Renal cortex interstitium (tissue), 11 donors: ENCODE data around the gene COL4A6. TPM values are rescaled to one million over a fixed set of nuclear protein-coding genes. Genes with fewer than 3 reads are reported as not detected.

Source experiments
- DNase-seq, 11 donors: peaks; one replicate each; pipeline ENCODE4 v3.0.0-alpha.2; 2013; ENCODE audit warnings: low read depth in 9 of 11, low spot score in 4 of 11; ENCODE audit errors: extremely low read depth in 1 of 11
- polyA plus RNA-seq, 3 donors: library from polyadenylated mRNA; unstranded; fragments of 120-200 nt; gene quantifications; one replicate each; pipeline ENCODE4 v1.2.1, GENCODE V29; 2013; ENCODE audit not compliant: insufficient read length in 3 of 3

The COL4A6 gene
- polyA plus RNA-seq, 3 donors: 14.1 to 17.8 (median 14.2) TPM

DNA sequence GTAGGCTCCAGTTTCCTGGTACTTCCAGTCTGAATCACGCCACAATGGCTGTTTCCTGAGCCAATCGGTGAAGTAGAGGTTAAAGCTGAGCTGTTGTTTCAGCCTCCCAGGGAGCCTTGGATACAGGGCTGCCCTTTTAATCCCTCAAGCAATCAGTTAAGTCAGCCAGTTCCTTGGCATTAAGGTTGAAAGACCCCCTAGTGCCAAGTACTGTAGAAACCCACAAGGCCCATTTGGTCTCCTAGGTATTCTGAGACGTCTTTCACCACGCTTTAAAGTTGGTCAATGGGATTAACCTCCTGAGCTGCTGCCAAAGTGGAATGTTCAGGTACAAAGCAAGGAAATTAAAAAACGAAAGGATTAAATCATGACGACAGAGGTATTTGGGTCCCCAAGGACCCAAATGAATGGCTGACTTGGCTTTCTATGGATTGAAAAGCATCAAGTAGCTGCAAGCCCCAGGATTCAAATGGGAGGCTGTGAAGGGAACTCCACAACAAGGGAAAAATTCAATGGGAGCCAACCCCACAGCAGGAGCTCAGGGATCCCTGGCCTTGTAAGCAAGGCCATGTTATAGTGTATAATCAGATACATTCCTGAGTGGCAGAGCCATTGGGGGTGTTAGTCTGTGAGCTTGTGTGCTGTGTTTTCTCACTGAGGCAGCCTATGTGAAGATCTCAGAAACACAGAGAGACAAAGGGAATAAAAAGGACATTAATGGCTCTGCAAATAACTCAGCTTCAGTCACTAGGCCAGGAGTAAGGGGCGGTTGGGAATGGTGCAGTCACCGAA is 260.7 kb downstream of the COL4A6 start:
- DNase-seq: no peak

DNA sequence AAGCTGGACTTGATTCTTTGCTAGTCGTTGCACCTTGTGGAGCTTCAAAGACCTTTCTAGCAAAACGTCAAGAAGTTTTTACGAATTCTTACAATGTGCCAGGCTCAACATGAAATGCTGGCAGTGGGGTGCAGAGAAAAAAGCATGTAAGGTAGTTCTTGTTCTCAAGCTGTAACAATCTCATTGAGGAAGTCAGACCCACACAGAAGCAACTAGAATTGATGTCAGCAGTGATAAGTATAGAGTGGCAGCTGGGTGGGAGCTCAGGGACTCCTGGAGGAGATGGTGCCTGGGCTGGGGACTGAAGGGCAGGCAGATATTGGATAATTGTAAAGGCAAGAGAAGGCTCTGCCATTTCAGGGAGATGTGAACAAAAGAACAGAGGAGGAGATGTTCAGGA is 264.3 kb downstream of the COL4A6 start:
- DNase-seq: no peak

DNA sequence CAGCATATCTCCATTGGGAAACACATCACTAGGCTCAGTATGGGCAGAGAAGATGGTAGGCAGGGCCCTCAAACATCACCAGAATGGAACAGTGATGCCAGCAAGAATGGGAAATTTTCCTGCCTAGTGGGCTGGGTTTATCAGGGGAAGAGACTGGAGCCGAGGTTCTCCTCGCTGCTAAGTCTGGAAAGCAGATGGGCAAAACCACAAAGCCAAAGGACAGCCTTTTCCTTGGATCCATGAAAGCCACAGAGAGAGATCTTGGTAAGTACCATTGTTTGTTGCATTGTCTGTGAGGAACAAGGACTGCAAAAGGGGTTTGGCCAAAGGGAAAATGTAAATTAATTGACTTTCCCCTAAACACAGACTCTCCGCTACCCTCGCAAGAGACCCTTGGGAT is 266.6 kb downstream of the COL4A6 start:
- no peak for DNase-seq

DNA sequence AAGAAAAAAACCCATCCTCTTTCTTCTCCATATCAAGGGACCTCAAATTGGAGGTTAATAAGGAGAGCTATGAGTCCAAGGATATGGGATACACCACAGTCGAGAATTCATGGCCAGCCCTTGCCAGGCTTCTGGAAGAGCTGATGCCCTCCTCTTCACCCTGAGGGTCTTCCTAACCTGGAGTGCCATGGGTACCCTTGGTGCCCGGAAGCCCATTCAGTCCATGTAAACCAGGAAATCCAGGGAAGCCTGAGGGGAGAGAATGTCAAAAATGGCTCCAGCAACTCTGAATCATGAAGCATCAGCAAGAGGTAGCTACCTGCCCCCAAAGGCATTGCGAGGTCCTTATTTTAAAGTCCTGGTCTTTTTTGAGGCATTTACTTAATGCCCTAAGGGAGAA is 268.5 kb downstream of the COL4A6 start:
- DNase-seq: no peak

GRCh38 chrX:108168961-108169740 is 269.1 kb downstream of the COL4A6 start:
- no peak for DNase-seq

DNA sequence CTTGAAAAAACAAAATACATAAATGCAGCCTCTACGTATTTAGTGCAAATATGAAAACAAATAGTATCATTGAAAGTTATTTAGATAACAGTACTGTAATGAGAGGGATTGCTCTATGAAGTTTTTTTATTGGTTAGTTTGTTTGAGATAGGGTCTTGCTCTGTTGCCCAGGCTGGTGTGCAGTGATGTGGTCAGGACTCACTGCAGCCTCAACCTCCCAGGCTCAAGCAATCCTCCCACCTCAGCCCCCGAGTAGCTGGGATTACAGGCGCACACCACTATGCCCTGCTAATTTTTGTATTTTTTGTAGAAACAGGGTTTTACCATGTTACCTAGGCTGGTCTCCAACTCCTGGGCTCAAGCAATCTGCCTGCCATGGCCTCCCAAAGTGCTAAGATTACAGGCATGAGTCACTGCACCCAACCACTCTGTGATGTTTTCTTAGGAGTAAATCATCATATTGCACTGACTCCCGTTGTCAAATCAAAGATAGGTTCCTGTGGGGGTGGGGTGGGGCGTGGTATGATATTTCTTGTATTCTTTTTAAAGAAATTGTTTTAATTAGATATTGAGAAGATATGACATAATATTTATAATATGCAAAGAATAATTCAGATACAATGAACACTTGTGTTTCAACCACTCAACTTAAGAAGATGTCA is 270.9 kb downstream of the COL4A6 start:
- DNase-seq: no peak

DNA sequence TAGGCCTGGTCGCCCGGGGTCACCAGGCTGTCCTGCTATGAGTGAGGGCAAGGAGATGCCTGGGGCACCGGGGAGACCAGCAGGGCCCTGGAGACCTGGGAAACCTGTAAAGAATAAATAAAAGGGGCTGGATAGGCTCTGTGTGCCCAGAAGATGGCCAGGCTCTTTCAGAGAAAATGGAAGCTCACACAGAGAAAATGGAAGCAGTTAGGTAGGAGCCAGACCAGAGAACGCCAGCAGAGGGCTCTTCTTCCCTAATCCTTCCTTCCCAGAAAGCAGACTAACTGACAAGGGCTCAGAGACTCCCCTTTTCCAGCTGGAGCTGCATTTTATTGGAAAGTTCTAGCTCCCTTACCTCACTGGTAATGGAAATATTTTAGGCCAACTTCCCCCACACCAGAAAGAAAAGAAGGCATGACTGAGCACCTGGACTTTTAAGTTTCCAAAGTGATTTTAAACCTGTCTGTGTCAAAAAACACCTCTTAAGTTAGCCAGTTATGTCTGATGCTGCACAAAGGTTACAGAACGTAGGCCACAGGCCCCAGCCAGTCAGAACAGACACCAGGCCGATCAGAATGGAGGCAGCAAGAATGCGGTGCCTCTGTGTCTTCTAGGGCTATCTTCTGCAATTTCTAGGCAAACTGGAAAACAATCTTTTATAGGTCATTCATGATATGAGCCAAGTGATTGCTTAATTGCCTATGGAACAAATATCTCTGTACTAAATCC is 272.7 kb downstream of the COL4A6 start:
- peak in 10 of 11 donors; percentile 0 to 28 (median 4) for DNase-seq

GRCh38 chrX:108163333-108164082 is 274.7 kb downstream of the COL4A6 start:
- DNase-seq: no peak

DNA sequence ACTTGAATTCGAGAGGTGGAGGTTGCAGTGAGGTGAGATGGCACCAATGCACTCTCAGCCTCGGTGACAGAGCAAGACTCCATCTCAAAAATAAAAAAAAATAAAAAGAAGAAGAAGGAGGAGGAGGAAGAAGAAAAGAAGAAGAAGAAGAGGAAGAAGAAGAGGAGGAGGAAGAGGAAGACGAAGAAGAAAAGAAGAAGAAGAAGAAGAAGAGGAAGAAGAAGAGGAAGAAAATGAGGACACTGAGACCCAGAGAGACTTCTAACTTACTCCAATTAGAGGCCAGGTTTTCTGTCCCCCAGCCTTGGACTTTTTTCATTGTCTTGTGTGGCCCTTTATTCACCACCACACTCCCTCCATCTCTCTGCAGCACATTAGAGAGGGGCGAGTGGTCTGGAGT is 276.0 kb downstream of the COL4A6 start:
- DNase-seq: no peak

- no peak for DNase-seq
Observed at GRCh38 chrX:108160309-108160708, 277.9 kb downstream of the COL4A6 start.

GRCh38 chrX:108159028-108159670 is 279.1 kb downstream of the COL4A6 start:
- DNase-seq: no peak

DNA sequence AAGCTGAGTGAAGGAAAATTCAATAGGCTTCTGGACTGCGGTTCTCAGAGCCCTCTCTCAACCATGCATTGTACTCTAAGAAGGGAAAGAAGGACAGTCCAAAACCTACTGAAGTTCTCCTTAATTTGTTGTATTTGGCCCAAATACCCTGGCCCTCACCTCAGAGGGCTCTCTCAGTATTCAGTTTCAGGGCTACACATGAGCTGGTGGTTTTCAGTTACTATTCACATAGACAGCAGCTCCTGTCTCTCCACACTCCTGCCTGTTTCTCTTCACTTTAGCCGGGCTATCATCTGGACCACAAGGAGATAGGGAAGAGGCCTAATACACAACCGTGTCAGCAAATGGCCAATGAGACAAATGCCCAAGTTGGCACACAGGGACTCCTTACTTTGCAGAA is 280.6 kb downstream of the COL4A6 start:
- no peak for DNase-seq

DNA sequence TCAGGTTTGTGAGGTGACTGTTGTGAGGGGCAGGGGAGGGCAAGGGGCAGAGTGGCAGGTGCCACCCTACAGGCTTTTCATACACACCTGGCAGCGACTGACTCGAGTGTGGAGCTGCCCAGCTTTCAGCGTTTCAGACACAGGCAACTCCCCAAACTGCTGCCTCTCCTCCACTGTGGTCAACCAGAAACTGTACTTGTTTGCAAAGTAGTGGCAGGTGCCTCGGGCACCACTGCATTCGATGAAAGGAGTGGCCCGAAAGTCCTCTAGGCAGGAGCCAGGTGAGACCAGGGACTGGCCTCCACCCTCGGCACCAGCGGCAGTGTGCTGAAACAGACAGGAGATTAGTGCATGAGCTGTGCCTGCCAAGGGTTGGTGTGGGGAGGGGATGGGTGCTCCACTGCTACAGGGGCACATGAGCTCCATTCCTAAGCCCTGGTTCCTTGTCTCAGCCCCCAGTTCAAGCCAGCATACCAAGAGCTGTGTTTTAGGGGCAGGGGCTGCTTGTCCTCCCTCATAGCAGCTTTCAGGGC is 281.2 kb downstream of the COL4A6 start:
- no peak for DNase-seq

DNA sequence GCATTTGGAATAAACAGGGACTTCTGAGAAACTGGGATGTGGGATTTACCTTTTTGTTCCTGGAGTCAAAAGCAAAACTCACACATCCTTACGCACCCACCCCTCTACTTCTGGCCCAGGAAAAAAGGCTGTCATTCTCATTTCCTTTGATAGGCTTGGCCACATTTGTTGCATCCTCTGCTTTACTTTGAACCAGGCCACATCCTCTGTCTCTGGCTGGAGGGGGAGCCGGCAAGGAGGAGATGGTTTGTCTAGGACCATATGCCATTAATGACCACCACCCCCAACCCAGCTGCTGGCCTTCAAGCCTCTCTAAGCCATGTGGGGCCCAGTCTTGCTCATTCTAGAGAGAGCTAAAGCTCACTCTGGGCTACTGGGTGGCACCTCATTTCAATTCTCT is 282.1 kb downstream of the COL4A6 start:
- no peak for DNase-seq

DNA sequence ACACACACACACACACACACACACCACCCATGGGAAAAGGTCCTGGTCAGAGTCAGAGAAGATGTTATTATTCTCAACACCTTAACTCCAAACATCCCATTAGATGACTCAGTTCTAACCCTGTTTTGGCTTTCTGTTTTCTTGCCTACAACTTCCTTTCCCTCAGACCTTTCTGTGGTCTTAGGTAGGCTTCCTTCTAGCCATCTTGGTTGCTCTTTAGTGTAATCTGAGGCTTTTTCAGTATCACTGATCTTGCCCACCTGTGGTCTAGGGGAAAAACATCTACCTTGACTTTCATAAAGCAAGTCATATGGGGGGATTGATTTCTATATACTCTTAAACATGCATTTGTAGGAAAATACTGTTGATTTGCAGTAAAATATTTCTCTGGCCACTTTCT is 289.7 kb downstream of the COL4A6 start:
- no peak for DNase-seq

DNA sequence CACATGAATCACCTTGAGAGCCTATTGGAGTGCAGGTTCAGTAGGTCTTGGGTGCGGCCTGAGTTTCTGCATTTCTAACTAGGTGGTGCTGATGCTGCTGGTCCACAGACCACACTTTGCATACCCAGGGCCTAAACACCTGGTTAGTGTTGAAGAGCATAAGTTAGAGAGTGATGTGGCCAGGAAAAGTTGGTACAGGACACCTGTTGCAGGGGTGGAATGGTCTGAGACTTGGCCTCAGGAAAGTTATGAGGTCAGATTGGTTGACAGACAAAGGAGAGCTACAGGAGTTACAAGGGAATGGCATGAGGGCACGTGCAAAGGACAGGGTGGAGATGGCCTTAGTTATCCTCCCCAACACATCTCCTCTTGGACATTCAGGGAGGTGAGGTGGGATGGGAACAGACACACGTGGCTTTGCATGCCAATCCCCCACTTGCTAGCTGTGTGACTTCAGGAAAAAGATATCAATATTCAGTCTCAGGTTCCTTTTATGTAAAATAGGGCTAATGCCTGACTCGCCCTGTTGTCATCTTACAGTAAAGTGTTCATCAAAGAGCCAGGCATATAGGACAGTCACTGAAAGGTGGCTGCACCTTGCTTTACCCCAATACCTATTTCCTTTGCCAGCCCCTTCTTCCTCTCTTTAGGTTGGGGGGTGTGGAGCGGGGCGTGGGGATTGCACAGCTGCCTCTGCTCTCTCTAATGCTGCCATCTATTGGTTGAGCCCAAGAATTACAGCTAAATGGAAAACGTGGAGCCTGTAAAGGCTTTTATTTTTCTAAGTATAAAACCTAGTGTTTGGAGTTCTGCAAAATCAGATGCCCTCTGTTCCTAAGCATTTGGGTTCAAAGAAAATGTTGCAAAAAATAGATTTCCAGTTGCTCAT is 299.2 kb downstream of the COL4A6 start:
- no peak for DNase-seq

- DNase-seq: no peak
Observed at GRCh38 chrX:108134724-108135123, 303.5 kb downstream of the COL4A6 start.
